Measurements from ENCODE around the gene HAAO.

HAAO gene

DNA sequence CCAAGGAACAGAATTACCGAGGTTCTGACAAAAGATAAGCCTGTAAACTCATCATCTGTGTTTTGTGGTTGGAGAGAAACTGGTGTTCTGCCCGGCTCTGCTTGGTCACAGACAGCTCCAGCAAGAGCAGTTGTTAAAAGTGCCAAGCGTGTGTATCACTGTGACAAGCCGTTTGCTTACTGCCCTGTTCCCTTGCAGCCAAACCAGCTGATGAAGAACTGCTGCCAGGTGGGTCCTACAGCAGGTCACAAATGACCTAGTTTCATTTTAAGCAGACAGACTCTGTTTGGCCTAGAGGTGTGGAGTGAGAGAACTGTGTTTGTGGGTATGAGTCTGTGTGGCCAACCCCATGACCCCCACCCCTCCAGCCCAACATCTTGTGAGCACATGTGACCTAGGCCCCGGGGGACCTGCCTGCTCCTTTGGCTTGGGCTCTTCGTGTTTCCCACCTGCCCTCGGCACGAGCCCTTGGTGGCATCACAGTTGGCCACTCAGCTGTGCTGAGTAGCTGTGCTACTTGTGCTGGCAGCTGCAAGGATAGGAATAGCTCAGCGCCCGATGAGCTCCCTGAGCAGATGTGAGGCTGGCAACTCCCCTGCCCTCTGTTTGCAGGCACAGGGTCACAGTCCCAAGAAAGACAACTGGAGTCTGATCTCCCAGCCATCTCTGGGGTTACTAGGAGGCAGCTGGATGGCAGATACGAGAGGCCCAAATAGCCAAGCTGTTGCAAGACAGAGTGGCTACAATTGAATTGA, 38.2 kb downstream of the HAAO start:
- TF ChIP-seq, protein P1, sequence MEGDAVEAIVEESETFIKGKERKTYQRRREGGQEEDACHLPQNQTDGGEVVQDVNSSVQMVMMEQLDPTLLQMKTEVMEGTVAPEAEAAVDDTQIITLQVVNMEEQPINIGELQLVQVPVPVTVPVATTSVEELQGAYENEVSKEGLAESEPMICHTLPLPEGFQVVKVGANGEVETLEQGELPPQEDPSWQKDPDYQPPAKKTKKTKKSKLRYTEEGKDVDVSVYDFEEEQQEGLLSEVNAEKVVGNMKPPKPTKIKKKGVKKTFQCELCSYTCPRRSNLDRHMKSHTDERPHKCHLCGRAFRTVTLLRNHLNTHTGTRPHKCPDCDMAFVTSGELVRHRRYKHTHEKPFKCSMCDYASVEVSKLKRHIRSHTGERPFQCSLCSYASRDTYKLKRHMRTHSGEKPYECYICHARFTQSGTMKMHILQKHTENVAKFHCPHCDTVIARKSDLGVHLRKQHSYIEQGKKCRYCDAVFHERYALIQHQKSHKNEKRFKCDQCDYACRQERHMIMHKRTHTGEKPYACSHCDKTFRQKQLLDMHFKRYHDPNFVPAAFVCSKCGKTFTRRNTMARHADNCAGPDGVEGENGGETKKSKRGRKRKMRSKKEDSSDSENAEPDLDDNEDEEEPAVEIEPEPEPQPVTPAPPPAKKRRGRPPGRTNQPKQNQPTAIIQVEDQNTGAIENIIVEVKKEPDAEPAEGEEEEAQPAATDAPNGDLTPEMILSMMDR (IDR thresholded peaks at IDR 0.05; ENCODE audit: low read depth, low read length, missing control alignments) = no peak
- no peak overlapping the region for H3K4me3 ChIP-seq (ENCODE audit: low read depth, low read length)
- H3K27me3 ChIP-seq (replicated peaks) = no peaks in the 10 kb centered on the region
- DNase-seq = peak; percentile 4
- H3K36me3 ChIP-seq (replicated peaks) = no peaks in the 10 kb centered on the region
- in situ Hi-C loops (cut with HindIII; ENCODE audit: low pct_ligation_motif_present, low sequenced_read_pairs) = no loop called here
- H3K27ac ChIP-seq = no peak overlapping the region

DNA sequence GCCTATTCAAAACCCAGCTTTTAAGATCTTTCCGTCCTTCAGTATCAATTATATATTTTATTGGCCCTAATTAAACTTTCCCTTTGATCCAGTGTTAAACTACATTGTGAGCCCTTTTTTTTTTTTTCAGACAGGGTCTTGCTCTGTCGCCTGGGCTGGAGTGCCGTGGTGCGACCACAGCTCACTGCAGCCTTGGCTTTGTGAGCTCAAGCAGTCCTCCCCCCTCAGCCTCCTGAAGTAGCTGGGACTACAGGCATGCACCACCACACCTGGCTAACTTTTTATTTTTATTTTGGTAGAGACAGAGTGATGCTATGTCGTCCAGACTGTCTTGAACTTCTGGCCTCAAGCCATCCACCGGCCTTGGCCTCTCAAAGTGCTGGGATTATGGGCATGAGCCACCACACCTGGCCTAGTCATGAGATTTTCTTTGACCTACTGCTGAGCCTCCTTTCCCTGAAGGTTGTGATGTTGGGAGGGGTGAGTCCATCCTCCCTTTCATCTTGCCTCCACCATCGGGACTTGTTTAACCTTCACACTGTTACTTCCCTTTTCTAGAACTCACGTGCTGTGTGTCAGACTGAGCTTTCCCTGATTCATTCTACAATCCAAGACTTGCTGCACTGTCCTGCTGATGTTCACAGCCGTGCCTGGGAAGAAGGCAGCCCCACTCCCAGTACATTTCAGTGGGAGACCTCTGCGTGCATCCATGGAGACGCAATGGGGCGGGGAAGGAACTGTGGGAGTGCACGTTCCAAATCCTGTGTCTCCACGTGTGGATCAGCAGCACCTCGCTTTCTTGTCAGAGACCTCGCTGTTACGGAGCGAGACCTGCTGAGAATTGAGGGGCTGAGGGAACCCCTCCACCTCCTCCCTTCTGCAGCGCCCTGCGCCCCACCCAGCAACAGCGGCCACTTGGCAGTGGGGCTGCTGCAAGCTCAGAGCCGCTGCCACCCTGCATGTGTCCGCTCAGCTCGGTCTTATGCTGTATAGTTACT, 39.3 kb downstream of the HAAO start:
- H3K36me3 ChIP-seq (replicated peaks) = no peaks in the 10 kb centered on the region
- H3K4me3 ChIP-seq (ENCODE audit: low read depth, low read length) = no peak overlapping the region
- H3K27me3 ChIP-seq (replicated peaks) = no peaks in the 10 kb centered on the region
- TF ChIP-seq, protein P1 (IDR thresholded peaks at IDR 0.05; ENCODE audit: low read depth, low read length, missing control alignments) = no peak
- no peak overlapping the region for H3K27ac ChIP-seq
- in situ Hi-C loops (cut with HindIII; ENCODE audit: low pct_ligation_motif_present, low sequenced_read_pairs) = no loop called here
- no peak for DNase-seq

DNA sequence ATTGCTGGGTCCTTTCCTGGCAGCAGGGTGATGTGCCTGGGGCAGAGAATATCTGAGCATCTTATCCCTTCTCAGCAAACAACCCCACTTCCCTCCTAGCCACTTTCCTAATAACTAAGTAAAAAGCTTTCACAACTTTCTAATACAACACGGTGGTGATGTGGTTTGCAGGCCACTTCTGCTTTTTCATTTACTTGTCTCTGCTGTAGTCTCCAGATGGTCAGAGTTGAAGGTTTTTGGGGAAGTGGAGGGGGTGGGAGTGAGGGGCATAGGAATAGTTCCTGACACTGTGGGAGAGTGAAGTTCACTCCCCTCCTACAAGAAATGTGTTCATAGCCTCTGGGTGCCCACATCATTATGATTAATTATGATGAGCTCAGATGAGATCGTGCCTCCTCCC, 40.1 kb downstream of the HAAO start:
- H3K27ac ChIP-seq = no peak overlapping the region
- H3K27me3 ChIP-seq (replicated peaks) = no peaks in the 10 kb centered on the region
- in situ Hi-C loops (cut with HindIII; ENCODE audit: low pct_ligation_motif_present, low sequenced_read_pairs) = no loop called here
- H3K4me3 ChIP-seq (ENCODE audit: low read depth, low read length) = no peak overlapping the region
- TF ChIP-seq, protein P1 (IDR thresholded peaks at IDR 0.05; ENCODE audit: low read depth, low read length, missing control alignments) = no peak
- no peaks in the 10 kb centered on the region for H3K36me3 ChIP-seq (replicated peaks)
- no peak for DNase-seq

DNA sequence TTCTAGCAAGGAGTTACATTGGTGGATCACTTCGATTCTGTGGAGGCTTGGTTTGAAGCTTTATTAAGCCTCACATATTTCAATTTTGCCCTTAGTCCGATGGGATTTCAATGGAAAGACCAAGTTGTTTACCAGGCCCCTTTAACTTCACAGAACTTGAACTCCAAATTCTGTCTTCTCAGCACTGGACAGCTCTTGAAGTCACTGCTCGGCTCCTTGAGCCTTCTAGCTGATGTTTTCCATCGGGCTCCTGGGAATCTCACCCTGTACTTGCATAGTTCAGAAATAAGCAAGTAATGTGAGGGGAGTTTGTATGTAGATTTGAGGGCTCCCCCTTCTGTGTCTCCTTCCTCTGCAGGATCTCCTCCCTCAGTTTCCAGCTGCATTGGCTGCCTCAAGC, 43.5 kb downstream of the HAAO start:
- no peak overlapping the region for H3K4me3 ChIP-seq (ENCODE audit: low read depth, low read length)
- in situ Hi-C loops (cut with HindIII; ENCODE audit: low pct_ligation_motif_present, low sequenced_read_pairs) = no loop called here

DNA sequence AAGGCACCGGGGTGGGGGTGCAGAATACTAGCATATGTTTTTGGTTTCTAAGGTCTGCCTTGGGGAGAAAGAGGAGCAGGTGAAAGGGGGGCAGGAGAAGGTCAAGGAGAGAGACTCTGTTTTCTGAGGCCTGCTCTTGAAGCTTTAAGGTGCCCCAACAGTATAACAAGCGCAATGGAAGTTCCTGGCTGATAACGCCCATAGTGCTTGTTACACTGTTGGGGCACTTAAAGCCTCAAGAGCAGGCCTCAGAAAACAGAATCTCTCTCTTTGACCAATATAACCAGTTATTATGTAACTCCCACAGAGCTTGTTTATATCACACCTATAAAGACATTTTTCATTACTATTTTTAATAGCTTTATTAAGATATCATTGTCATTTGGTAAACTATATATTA, 45.0 kb downstream of the HAAO start:
- no peak overlapping the region for H3K27ac ChIP-seq
- in situ Hi-C loops (cut with HindIII; ENCODE audit: low pct_ligation_motif_present, low sequenced_read_pairs) = no loop called here
- no peak overlapping the region for H3K4me3 ChIP-seq (ENCODE audit: low read depth, low read length)
- DNase-seq = no peak
- no peaks in the 10 kb centered on the region for H3K36me3 ChIP-seq (replicated peaks)
- TF ChIP-seq, protein P1 (IDR thresholded peaks at IDR 0.05; ENCODE audit: low read depth, low read length, missing control alignments) = no peak
- no peaks in the 10 kb centered on the region for H3K27me3 ChIP-seq (replicated peaks)

More for the DNA sequence above, 43.5 kb downstream of the HAAO start:
- no peak overlapping the region for H3K27ac ChIP-seq
- no peak for DNase-seq
- no peaks in the 10 kb centered on the region for H3K27me3 ChIP-seq (replicated peaks)
- no peaks in the 10 kb centered on the region for H3K36me3 ChIP-seq (replicated peaks)
- TF ChIP-seq, protein P1 (IDR thresholded peaks at IDR 0.05; ENCODE audit: low read depth, low read length, missing control alignments) = no peak

Data from brain microvascular endothelial cell (primary cell).